Measurements from ENCODE around the gene CLTRN. TPM values are rescaled to one million over a fixed set of nuclear protein-coding genes. Genes with fewer than 3 reads are reported as not detected.

The CLTRN gene
- total and polyA plus RNA-seq, 10 donors: 0.16 to 0.48 (median 0.30) TPM; not detected in 5

DNA sequence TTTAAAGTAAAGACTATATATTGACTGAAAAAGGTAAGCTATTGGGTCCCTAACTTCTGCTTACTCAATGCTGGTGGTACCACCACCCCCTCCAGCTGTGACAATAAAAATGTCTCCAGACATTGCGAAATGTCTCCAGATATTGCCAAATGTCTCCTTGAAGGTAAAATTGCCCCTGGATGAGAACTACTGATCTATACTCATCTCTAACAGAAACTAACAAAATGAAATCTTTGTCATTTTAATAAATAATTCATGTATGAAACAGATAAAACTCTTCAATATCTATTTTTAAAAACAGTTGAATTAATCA lies 20.1 kb downstream of the CLTRN start:
- Histone ChIP-seq H3K4me1 (no peaks in the 10 kb centered on the region), H3K4me3 (no peak overlapping the region), H3K36me3 (no peaks in the 10 kb centered on the region), H3K27me3 (replicated peaks in 1 of 7) (peaks cover 0 to 29% (median 0%) of the 10 kb centered on the region in 7 donors), H3K9me3 (no peaks in the 10 kb centered on the region), H3K27ac (no peak overlapping the region)
- intact Hi-C loops (cut with DNase I; ENCODE audit: low total_unique reads): no loop called here
- 86 to 100% (median 97%) methylated on average over 1 of the region's 1 CpG for WGBS, 5 donors
- TF ChIP-seq POLR2A (IDR thresholded peaks at IDR 0.05) (no peak), POLR2AphosphoS5 (IDR thresholded peaks at IDR 0.05) (no peak)
- TF ChIP-seq, protein P1, sequence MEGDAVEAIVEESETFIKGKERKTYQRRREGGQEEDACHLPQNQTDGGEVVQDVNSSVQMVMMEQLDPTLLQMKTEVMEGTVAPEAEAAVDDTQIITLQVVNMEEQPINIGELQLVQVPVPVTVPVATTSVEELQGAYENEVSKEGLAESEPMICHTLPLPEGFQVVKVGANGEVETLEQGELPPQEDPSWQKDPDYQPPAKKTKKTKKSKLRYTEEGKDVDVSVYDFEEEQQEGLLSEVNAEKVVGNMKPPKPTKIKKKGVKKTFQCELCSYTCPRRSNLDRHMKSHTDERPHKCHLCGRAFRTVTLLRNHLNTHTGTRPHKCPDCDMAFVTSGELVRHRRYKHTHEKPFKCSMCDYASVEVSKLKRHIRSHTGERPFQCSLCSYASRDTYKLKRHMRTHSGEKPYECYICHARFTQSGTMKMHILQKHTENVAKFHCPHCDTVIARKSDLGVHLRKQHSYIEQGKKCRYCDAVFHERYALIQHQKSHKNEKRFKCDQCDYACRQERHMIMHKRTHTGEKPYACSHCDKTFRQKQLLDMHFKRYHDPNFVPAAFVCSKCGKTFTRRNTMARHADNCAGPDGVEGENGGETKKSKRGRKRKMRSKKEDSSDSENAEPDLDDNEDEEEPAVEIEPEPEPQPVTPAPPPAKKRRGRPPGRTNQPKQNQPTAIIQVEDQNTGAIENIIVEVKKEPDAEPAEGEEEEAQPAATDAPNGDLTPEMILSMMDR (IDR thresholded peaks at IDR 0.05 in 8 of 11, conservative IDR thresholded peaks at IDR 0.05 in 3 of 11): no peak
- no peak for DNase-seq

DNA sequence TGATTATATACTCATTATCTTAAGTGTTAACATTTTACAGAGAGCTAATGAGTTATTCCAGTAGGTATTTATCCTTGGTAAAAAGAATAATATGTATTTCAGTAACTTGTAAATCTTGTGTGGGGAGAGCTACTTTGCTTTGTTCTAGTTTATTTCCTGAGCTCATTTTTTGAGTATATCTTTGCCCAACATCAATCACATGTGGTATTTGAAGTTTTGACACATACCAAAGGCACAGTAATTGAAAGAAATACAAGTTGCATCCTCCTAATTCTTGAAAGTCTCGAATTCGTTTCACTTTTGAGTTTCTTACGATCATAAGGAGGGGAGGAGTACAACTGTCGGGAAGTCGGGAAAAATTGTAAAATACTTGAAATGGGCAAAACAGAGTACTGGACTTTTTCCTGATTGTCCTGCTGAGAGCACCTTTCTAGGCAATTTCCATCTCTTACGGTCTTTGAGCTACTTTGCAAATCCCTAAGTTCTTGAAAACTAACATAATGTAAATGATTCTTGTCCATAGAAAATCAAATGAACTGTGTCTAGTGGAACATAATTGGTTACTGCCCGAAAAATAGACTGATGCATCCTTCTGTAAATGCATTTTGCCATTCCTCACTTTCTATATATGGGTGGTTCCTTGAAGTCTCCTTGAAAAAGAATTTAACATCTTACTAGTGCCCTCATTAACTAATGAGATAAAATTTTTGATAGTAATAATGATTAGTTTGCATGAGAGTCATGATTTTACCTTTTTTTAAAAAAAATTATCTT lies 20.6 kb downstream of the CLTRN start:
- no peak overlapping the region for H3K4me3 ChIP-seq
- 71 to 77% (median 77%) methylated on average over 7 of the region's 7 CpGs for WGBS, 5 donors
- H3K4me1 ChIP-seq: no peaks in the 10 kb centered on the region
- no peaks in the 10 kb centered on the region for H3K9me3 ChIP-seq
- no peaks in the 10 kb centered on the region for H3K36me3 ChIP-seq
- H3K27ac ChIP-seq: no peak overlapping the region
- TF ChIP-seq POLR2AphosphoS5 (IDR thresholded peaks at IDR 0.05): no peak
- TF ChIP-seq, protein P1 (IDR thresholded peaks at IDR 0.05 in 8 of 11, conservative IDR thresholded peaks at IDR 0.05 in 3 of 11): no peak
- TF ChIP-seq POLR2A (IDR thresholded peaks at IDR 0.05): no peak
- intact Hi-C loops (cut with DNase I; ENCODE audit: low total_unique reads): no loop called here
- H3K27me3 ChIP-seq (replicated peaks in 1 of 7): peaks cover 0 to 27% (median 0%) of the 10 kb centered on the region in 7 donors
- no peak for DNase-seq

DNA sequence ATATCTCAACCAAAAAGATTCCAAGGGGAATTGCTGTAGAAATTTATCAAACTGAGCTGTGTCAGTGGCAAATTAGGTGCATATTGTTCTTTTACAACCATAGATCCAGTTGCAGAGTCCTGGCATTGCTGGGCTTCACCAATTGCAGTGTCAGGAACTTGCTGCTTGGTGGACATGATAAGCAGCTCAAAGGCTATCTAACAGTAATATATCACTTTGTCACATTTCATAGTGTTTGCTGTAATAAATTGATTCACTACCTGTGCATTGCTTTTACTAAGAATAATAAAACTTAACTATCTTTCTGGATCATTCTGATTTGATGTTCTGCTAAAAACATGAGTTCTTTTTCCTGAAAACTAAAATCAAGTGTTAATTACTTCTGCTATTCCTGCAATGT lies 33.0 kb downstream of the CLTRN start:
- Histone ChIP-seq H3K27ac (no peak overlapping the region), H3K9me3 (no peaks in the 10 kb centered on the region), H3K4me3 (no peak overlapping the region), H3K4me1 (no peaks in the 10 kb centered on the region), H3K36me3 (no peaks in the 10 kb centered on the region), H3K27me3 (replicated peaks in 1 of 7) (peaks cover 0 to 25% (median 0%) of the 10 kb centered on the region in 7 donors)
- intact Hi-C loops (cut with DNase I; ENCODE audit: low total_unique reads): no loop called here
- DNase-seq: no peak
- no peak for TF ChIP-seq POLR2A (IDR thresholded peaks at IDR 0.05)
- no peak for TF ChIP-seq POLR2AphosphoS5 (IDR thresholded peaks at IDR 0.05)
- TF ChIP-seq, protein P1 (IDR thresholded peaks at IDR 0.05 in 8 of 11, conservative IDR thresholded peaks at IDR 0.05 in 3 of 11): no peak

DNA sequence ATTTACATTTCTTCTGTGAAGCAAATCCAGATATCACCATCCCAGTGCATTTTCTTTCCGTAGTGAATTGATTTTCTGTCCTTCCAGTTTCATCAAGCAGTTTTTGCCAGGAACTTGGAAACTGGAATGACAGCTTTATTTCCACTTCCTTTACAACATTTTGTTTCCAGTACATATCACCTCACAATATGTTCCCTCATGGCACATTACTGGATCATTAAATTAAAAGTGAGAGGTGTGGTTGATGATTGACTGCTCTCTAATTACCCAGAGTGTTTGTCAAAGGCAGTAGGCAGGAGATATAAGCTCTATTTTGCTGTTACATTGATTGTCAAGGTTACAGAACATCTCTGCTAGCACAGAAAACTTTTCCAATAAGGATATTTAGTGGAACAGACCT lies 41.6 kb downstream of the CLTRN start:
- TF ChIP-seq POLR2AphosphoS5 (IDR thresholded peaks at IDR 0.05): no peak
- Histone ChIP-seq H3K9me3 (no peaks in the 10 kb centered on the region), H3K27me3 (replicated peaks in 1 of 7) (peaks cover 0 to 10% (median 2%) of the 10 kb centered on the region in 7 donors), H3K36me3 (no peaks in the 10 kb centered on the region), H3K4me1 (no peaks in the 10 kb centered on the region), H3K4me3 (no peak overlapping the region), H3K27ac (no peak overlapping the region)
- intact Hi-C loops (cut with DNase I; ENCODE audit: low total_unique reads): no loop called here
- WGBS, 5 donors: 86 to 100% (median 90%) methylated on average over 1 of the region's 1 CpG
- no peak for DNase-seq

Data from spleen (tissue), 11 donors.